ENCODE data around the gene CFAP298. TPM values are rescaled to one million over a fixed set of nuclear protein-coding genes. Genes with fewer than 3 reads are reported as not detected.

Gene CFAP298
- polyA plus RNA-seq, 1 of the 3 experiments (the other 2 are of a cell fraction): 57.8 TPM

GRCh38 chr21:32572574-32573420 is 39.4 kb downstream of the CFAP298 start:
- Histone ChIP-seq H3K9me2 (no peaks in the 10 kb centered on the region), H3K27me3 (ENCODE audit: insufficient read depth) (no peaks in the 10 kb centered on the region), H3K4me2 (no peak overlapping the region), H3K27ac (ENCODE audit: low read depth in 2 of 2, low read length in 1 of 2) (no peak overlapping the region), H3K4me1 (ENCODE audit: control insufficient read depth in 1 of 2, insufficient read depth in 2 of 2, low read depth in 1 of 2, low read length in 1 of 2) (peaks cover 0 to 6% of the 10 kb centered on the region in 2 experiments; a peak in 3 of 4 replicates), H3K79me2 (ENCODE audit: insufficient read depth) (no peaks in the 10 kb centered on the region), H4K20me1 (ENCODE audit: insufficient read depth) (no peaks in the 10 kb centered on the region), H3K4me3 (ENCODE audit: low read depth in 2 of 2, low read length in 1 of 2) (no peak overlapping the region), H3K9me3 (peaks cover 3% of the 10 kb centered on the region; the same call in 1 of the 2 replicates), H2AFZ (ENCODE audit: low read depth) (no peak overlapping the region), H3F3A (replicated peaks; ENCODE audit: insufficient read depth) (peaks cover 9% of the 10 kb centered on the region), H3K36me3 (replicated peaks in 1 of 2; ENCODE audit: control insufficient read depth in 1 of 2, insufficient read depth in 2 of 2, low read length in 1 of 2) (no peaks in the 10 kb centered on the region), H3K9ac (no peak overlapping the region)
- WGBS (ENCODE audit: low lambda C conversion rate): 78% methylated on average over 14 of the region's 25 CpGs
- no peak for DNase-seq
- POLR2A ChIA-PET: interaction anchor here (0.6 kb wide), 1 partner anchor 124 kb away, joined by 3 read pairs; no protein-coding TSS in a partner anchor
- no peak for TF ChIP-seq SMC3 (IDR thresholded peaks at IDR 0.05; ENCODE audit: low read depth, low read length)
- TF ChIP-seq RXRA (IDR thresholded peaks at IDR 0.05; ENCODE audit: borderline replicate concordance, low read depth): no peak
- TF ChIP-seq EZH2phosphoT487 (IDR thresholded peaks at IDR 0.05; ENCODE audit: borderline replicate concordance, low read depth): no peak
- TF ChIP-seq RAD21 (IDR thresholded peaks at IDR 0.05; ENCODE audit: low read length): no peak
- TF ChIP-seq GABPA (IDR thresholded peaks at IDR 0.05; ENCODE audit: low read depth): no peak
- no peak for TF ChIP-seq TAF1 (IDR thresholded peaks at IDR 0.05; ENCODE audit: borderline replicate concordance, low read depth, low read length)
- TF ChIP-seq CTCF (IDR thresholded peaks at IDR 0.05): no peak
- TF ChIP-seq GATA2 (CRISPR knock-in tag; IDR thresholded peaks at IDR 0.05): no peak
- TF ChIP-seq RCOR1 (IDR thresholded peaks at IDR 0.05; ENCODE audit: low read length): no peak
- CTCF ChIA-PET: interaction anchor here (1.2 to 5.0 kb wide), 3 partner anchors 27 to 170 kb away, joined by 3 to 39 read pairs (median 4); no protein-coding TSS in a partner anchor

DNA sequence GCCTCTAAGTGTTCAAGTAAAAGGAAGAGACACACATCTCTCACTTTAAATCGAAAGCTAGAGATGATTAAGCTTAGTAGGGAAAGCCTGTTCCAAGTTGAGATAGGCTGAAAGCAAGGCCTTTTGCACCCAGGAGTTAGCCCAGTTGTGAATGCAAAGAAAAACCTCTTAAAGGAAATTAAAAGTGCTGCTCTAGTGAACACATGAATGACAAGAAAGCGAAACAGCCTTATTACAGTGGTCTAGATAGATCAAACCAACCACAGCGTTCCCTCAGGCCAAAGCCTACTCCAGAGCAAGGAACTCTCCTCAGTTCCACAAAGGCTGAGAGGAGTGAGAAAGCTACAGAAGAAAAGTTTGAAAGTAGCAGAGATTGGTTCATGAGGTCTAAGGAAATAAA is 41.7 kb downstream of the CFAP298 start:
- DNase-seq: no peak
- Histone ChIP-seq H3K36me3 (replicated peaks in 1 of 2; ENCODE audit: control insufficient read depth in 1 of 2, insufficient read depth in 2 of 2, low read length in 1 of 2) (peaks cover 0 to 11% of the 10 kb centered on the region in 2 experiments), H3K9me3 (peaks cover 7% of the 10 kb centered on the region; the same call in 1 of the 2 replicates), H3K4me2 (no peak overlapping the region), H3K9me2 (no peaks in the 10 kb centered on the region), H3K27me3 (ENCODE audit: insufficient read depth) (no peaks in the 10 kb centered on the region), H3K79me2 (ENCODE audit: insufficient read depth) (no peaks in the 10 kb centered on the region), H2AFZ (ENCODE audit: low read depth) (0 out of 2 replicates have a peak overlapping the region, but pooled peaks have one; percentile 44), H4K20me1 (ENCODE audit: insufficient read depth) (no peaks in the 10 kb centered on the region), H3K4me1 (ENCODE audit: control insufficient read depth in 1 of 2, insufficient read depth in 2 of 2, low read depth in 1 of 2, low read length in 1 of 2) (peaks cover 0 to 6% of the 10 kb centered on the region in 2 experiments; a peak in 3 of 4 replicates), H3K9ac (no peak overlapping the region), H3F3A (replicated peaks; ENCODE audit: insufficient read depth) (peaks cover 9% of the 10 kb centered on the region), H3K27ac (ENCODE audit: low read depth in 2 of 2, low read length in 1 of 2) (no peak overlapping the region), H3K4me3 (ENCODE audit: low read depth in 2 of 2, low read length in 1 of 2) (no peak overlapping the region)
- POLR2A ChIA-PET: no interaction called here
- WGBS (ENCODE audit: low lambda C conversion rate): 98% methylated on average over 3 of the region's 3 CpGs
- CTCF ChIA-PET: interaction anchor here (0.6 to 5.0 kb wide), 20 partner anchors 17 to 215 kb away, joined by 3 to 67 read pairs (median 4); partner anchors contain the start of gene EVA1C
- TF ChIP-seq FOXM1 (IDR thresholded peaks at IDR 0.05; ENCODE audit: low read depth) (no peak), FOSL2 (IDR thresholded peaks at IDR 0.05; ENCODE audit: borderline replicate concordance, low read depth) (no peak), TCF12 (IDR thresholded peaks at IDR 0.05) (no peak), RAD21 (IDR thresholded peaks at IDR 0.05; ENCODE audit: low read length) (no peak), RXRA (IDR thresholded peaks at IDR 0.05; ENCODE audit: borderline replicate concordance, low read depth) (no peak), REST (IDR thresholded peaks at IDR 0.05; ENCODE audit: low read depth, low read length) (no peak), CTCF (IDR thresholded peaks at IDR 0.05) (no peak), GATA2 (CRISPR knock-in tag; IDR thresholded peaks at IDR 0.05) (no peak), TEAD4 (IDR thresholded peaks at IDR 0.05; ENCODE audit: borderline replicate concordance, insufficient read depth) (no peak), RFX5 (IDR thresholded peaks at IDR 0.05; ENCODE audit: low read length) (no peak), ELF1 (IDR thresholded peaks at IDR 0.05) (no peak), EP300 (IDR thresholded peaks at IDR 0.05; ENCODE audit: borderline replicate concordance in 1 of 2, low read depth in 1 of 2, low read length in 1 of 2) (no peak), NRF1 (IDR thresholded peaks at IDR 0.05; ENCODE audit: low read depth, low read length) (no peak)

Measured in SK-N-SH (cell line).